HG03439 (cell line): Measurements from ENCODE around the gene SLC4A8.

Experiments
- ATAC-seq: cut with Tn5 transposase; IDR thresholded peaks from one replicate; pipeline ENCODE4 v1.9.1; 2021; ENCODE audit warnings: mild to moderate bottlenecking, moderate library complexity; ENCODE audit not compliant: unreplicated experiment

The SLC4A8 gene

GRCh38 chr12:51424662-51425539 is at the start of gene SLC4A8:
Gene SLC4A8 (plus strand): TSS chr12:51424831. CDS start chr12:51424988, 157 bp downstream.
- ATAC-seq: peak; percentile 78

DNA sequence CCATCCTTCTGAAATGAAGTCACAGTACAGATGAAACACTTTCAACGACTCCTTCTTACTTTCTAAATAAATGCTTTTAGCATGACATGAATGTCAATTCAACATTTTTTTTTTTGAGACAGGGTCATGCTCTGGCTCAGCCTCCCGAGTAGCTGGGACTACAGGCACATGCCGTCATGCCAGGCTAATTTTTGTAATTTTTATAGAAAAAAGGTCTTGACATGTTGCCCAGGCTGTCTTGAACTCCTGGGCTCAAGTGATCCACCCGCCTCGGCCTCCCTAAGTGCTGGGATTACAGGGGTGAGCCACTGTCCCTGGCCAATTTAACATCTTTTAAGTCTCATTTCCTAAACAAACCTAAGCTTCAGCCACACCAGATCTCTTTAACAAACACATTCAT is 49.8 kb upstream of the SLC4A8 start:
- ATAC-seq: no peak

DNA sequence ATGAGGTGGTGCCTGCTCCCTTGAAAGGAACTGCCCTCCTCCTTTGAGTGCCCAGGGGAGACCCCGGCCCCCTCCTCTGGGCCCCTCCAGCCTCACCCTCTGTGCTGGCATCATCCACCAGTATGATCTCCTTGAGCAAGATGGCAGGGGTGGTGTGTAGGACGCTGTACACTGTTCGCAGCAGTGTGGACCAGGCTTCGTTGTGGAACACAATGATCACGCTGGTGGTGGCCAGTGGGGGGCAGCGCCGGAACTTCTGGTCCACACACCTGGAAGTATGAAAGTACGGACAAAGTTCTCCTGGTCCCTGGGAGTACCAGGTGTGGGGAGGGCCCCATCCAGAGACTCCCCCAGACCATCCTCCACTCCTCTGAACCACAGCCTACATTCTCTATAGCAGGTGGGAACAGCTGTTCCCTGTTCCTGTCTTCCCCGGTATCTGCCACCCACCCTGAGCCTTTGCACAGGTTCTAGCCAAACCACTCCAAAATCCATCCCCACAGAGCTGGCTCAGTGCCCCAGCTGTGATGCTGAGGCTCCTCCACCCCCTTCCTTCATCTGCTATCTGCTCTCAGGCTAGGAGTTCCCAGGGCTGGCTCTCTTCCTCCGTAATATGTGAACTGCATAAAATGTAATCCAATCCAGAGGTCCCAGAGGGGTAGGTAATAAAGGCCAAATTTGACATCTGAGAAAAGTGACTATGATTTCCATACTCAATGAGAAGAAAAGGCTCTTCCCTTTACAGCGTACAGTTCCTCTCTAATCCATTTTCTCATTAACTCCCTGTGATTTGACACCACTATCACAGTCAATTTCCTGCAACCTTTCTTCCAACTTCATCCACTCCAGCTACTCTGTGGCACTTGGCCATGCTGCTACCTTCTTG is 47.3 kb upstream of the SLC4A8 start:
- no peak for ATAC-seq

DNA sequence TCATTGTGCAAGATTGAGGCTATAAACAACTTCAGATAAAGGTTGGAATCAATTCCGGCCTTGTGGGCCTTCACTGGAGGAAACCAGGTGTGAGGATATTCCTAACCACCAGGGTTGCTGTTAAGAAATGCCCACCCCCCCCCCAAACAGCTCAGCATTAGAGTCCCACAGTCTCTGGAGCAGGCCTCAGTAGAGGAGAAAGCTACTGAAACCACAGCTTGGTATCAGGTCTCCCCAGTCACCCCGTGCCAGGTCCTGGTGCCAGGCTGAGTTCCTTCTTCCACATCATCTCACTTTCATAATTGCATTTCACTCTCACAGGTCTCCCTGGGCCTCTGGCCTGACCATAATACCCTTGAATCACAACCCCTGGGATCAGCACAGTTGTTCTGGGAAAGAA is 45.9 kb upstream of the SLC4A8 start:
- no peak for ATAC-seq

DNA sequence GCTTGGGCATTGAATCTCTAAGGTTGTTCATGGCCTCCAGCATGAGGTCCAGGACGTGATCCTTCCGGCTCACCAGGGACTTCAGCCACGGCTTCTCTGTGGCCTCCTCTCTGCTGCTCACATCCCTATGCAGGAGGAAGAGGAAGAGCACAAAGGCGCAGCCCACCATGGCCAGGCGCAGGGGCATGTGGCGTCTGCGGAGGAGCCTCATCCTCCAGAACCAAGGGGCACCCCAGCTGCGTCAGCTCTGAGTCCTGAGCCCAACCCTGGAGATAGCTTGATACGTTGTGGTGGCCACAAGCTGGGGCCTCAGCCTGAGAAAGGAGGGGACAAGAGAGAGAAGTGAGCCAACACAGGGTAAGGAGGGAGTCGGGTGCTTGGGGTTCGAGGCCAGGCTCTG is 45.1 kb upstream of the SLC4A8 start:
- ATAC-seq: no peak

DNA sequence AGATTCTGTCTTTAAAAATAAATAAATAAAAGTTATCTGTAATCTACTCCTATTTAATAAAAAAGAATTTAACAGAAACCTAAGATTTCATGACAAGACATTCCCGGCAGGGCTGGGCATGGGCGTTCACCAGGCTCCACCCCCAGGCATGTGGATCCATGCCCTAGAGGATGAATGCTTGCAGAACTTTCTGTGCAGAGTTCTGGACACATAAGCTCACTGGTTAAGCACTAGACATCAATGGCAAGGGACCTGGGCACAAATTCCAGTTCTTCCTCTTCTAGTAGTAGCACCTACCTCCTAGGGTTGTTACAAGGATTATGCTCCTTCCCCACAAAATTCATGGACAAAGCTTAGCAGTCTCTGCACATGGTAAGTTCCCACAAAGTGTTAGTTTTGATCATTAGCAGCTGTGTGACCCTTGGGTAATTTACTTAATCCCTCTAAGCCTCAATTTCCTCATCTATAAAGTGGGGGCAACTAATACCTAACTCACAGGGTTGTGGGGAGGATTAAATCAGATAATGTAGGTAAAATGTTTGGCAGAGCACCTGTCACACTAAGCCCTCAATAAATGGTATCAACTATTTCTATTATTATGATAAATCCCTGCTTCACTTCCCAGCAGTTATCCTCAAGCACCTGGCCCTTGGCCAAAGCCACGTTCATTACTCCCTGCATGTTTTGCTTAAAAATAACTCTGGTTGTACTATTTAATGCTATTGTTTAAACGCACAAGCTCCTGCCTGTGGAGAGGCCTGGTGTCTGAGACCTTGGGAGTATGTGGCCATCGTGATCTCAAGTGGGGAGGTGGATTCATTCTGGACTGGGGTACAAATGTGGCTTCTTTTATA is 43.2 kb upstream of the SLC4A8 start:
- no peak for ATAC-seq

- no peak for ATAC-seq
These were observed 42.5 kb upstream of the SLC4A8 start for GRCh38 chr12:51382173-51382572.

- ATAC-seq: no peak
These were observed 41.2 kb upstream of the SLC4A8 start for GRCh38 chr12:51383269-51383905.

DNA sequence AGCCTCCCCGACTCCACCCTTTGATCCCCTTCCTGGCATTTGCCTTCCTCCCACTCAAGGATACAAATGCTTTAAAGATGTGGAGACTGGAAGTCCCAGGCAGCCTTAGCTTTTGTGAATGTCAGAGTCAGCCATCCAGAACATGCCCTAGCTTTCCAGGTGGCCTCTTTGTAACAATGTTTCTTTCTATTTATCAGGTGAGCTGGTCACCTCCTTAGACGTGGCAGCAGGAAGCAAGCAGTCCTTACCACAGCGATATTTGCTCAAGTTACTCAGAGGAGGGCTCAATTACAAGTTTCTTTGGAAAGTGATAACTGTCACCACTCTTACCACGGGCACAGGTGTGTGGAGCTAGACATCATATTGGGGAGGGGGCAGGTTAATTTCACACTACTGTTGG is 38.3 kb upstream of the SLC4A8 start:
- ATAC-seq: no peak

DNA sequence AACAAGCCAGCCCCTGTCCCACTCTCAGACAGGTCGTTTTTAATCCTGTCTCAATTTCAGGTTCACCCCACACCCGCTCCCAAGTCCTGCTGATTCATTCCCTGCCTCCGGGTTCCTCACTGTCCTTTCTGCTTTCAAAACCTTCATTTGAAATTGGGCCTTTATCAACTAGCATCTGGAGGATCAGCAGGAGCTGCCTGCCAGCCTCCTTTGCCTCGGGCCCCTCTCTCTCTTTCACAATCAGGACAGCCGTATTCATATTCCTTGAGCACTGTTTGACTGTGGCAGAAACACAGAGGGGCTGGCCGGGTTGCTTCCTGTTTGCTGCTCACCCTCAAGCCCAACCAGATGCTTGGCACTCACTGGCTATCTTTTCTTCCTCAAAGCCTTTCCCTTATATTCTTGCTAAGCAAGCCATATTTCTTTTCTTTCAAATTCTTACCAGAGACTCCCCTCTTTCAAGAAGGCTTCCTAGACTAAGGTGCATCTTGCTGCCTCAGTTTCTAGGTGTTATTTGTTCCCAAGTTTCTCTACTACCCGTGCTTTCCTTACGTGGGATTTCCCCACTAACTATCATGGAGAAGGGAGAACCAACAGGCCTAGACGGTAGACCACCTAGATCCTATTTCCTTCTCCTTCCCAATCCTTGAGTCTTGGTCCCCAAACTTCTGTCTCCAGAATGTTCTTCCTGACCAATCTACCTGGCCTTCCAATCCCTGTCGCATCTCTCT is 36.4 kb upstream of the SLC4A8 start:
- no peak for ATAC-seq

DNA sequence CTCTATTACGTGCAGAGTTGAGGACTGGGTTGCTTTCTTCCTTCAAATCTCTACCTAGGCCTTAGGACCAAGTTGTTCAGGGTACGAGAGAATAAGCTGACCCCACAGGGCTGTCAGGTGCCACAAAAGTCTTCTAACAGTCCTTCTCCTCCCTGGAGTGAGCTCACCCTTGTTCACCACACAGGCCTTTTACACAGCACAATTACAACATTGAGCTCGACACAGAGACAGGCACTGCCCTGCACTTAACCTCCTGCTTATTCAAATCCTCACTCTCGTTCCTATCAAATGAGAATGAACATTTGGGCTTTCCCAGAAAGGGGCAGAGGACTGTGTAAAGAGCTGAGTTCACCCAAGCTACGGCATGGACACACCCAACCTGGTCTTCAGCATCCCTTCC is 35.8 kb upstream of the SLC4A8 start:
- no peak for ATAC-seq

DNA sequence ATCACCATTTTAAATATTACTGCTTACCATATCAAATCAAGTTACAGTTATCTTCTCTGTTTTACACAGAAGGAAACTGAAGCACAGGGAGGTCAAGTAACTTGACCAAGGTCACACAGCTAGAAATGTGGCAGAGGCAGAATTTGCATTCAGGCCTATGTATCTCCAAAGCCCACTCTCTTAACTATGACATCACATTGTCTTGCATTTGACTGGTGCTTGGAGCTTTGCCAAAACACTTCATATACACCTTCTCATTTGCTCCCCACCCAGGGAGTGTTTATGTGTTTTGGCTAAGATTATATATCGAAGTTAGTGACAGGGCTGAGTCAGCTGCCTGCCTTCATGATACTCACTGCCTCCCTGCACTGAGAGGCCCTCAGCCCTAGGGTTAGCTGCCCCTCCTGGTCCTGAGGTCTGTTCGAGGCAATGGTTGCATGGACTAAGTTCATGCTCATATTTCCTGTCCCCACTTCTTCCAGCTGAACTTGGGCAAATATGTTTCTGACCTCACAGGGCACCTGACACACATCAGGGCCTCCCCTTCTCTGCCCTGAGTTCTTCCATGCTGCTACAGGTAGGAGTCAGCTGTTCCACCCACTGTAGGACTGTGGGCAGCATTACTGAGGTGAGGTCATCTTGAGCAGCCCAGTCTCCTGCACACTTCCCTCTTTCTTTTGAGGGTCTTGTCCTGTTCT is 35.2 kb upstream of the SLC4A8 start:
- no peak for ATAC-seq

GRCh38 chr12:51390457-51390856 is 34.2 kb upstream of the SLC4A8 start:
- no peak for ATAC-seq

DNA sequence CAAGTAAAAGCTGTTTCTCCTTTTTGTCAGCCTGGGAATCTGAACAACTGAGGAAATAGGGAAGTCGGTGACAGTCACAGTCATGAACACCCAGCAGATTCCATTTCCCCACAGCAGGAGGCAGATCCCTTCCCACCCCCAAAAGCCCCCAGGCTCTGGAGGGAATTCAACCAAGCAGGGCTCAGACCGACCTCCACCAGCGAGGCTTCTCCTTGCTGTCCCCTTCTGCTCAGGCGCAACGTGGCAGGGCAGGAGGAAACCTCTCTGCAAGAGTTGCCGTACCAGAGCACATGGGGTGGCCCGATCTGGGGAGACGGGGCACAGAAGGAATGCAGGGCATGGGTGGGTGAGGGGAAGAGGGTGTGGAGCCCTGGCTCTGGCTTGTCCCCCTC is 33.7 kb upstream of the SLC4A8 start:
- no peak for ATAC-seq

- ATAC-seq: peak; percentile 55
These were observed 33.1 kb upstream of the SLC4A8 start, which contains the start of gene GALNT6 for GRCh38 chr12:51391283-51392123. Gene GALNT6 (minus strand): TSS chr12:51391406. CDS start chr12:51379781, 11,625 bp downstream.

DNA sequence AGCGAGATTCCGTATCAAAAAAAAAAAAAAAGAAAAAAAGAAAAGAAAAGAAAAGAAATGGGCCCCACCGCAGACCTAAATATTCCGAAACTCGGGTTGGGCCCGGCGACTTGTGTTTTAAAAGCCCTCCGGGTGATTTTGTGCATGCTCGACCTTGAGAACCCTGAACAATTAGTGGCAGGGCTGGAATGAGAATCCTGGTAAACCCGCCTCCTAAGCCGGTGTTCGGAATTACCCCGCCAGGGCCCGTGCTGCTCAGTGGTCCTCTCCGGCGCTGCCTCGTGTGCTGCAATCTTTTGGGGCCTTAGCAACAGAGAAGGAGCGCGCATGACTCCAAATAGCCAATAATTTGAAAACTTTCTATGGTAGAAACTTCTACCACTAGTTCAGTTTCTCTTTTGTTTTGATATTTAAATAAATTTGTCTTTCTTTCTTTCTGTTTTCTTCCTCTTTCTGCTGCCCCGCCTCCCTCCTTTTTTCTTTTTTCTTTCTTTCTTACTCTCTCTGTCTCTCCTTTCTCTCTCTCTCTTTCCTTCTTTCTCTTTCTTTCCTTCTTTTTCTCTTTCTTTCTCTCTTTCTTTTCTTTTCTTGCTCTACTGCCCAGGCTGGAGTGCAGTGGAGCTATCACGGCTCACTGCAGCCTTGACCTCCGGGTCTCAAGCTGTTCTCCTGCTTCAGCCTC is 31.9 kb upstream of the SLC4A8 start:
- no peak for ATAC-seq

DNA sequence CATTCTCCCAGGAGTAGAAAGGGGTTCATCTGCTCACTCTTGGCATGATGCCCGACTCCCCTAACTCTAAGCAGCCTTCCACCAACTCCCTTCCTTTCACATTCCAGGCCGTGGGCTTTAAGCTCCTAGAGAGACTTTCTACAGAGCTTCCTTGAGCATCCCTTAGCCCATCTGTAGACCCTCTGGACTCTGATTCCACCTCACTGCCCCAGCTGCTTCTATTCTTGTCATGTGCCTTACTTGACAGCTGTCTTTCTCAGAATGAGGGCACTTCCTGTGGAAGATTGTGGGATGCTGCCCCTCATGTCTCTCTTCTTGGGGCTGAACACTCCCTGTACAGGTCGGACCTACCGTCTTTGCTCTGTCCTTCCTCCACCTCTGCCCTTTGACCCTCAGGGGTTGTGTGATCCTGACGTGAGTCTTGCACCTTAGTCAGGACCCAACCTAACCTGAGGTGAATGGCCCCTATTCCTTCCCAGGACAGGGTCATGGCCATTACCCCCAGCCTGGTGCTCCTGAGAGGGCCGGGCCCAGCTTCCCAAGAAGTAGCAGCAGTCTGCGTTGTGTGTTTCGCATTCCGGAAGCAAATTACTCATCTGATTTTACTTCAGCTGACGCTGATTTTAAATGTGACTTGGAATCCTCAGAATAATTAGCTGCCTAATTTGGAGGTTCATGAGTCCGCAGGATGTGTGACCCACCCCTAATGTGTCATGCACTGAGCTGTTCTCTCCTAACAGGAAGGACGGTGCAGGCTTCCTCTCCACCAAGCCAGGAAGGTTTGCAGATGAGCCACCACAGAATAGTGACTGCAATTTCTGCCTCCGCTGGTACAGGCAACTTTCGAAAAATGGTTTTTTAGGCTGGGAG is 30.7 kb upstream of the SLC4A8 start:
- no peak for ATAC-seq
